Spleen (tissue), 11 donors: ENCODE results near the gene DRD1. TPM values are rescaled to one million over a fixed set of nuclear protein-coding genes. Genes with fewer than 3 reads are reported as not detected.

Experiments
- DNase-seq: peaks from one replicate; pipeline ENCODE4 v3.0.0-alpha.2; 2020
- H3K27ac ChIP-seq, 8 donors: fragments of 200-600 bp; sonication (generic) in 7 of 8; 1 replicate in 4 of 8; 2 replicates in 4 of 8; pipeline versions ENCODE4 v1.5.0 to v1.8.0; 2016 to 2021; ENCODE audit warnings: inconsistent platforms in 4 of 8, mild to moderate bottlenecking in 4 of 8, moderate library complexity in 1 of 8
- H3K27me3 ChIP-seq, 7 donors: fragments of 200-600 bp; sonication (generic) in 6 of 7; replicated peaks in 1 of 7; 1 replicate in 4 of 7; 2 replicates in 3 of 7; pipeline versions ENCODE4 v1.5.0 to v1.8.0; 2016 to 2021; ENCODE audit warnings: inconsistent platforms in 3 of 7, mild to moderate bottlenecking in 1 of 7
- H3K36me3 ChIP-seq, 6 donors: fragments of 200-600 bp; sonication (generic) in 5 of 6; 1 replicate in 4 of 6; 2 replicates in 2 of 6; pipeline versions ENCODE4 v1.5.0 to v1.8.0; 2016 to 2021; ENCODE audit warnings: inconsistent platforms in 2 of 6
- H3K4me1 ChIP-seq, 6 donors: fragments of 200-600 bp; sonication (generic) in 5 of 6; 1 replicate in 3 of 6; 2 replicates in 3 of 6; pipeline versions ENCODE4 v1.5.0 to v1.8.0; 2016 to 2021; ENCODE audit warnings: inconsistent platforms in 3 of 6
- H3K4me3 ChIP-seq, 8 donors: fragments of 200-600 bp; sonication (generic) in 7 of 8; 1 replicate in 4 of 8; 2 replicates in 4 of 8; pipeline versions ENCODE4 v1.5.0 to v1.8.0; 2016 to 2021; ENCODE audit warnings: inconsistent platforms in 4 of 8, mild to moderate bottlenecking in 4 of 8, moderate library complexity in 2 of 8
- H3K9me3 ChIP-seq, 8 donors: fragments of 200-600 bp; sonication (generic) in 7 of 8; 1 replicate in 4 of 8; 2 replicates in 4 of 8; pipeline versions ENCODE4 v1.5.0 to v1.8.0; 2016 to 2021; ENCODE audit warnings: inconsistent platforms in 4 of 8
- POLR2A ChIP-seq, 3 donors: fragments of 450-650 bp; IDR thresholded peaks; one replicate each; pipeline ENCODE4 v1.5.1; 2017; ENCODE audit warnings: antibody characterized with exemption in 3 of 3, mild to moderate bottlenecking in 1 of 3
- POLR2AphosphoS5 ChIP-seq, 3 donors: sonication (generic); formaldehyde crosslinking; IDR thresholded peaks; one replicate each; pipeline ENCODE4 v1.5.1; 2017; ENCODE audit warnings: antibody characterized with exemption in 3 of 3
- WGBS, 5 donors: extraction: QIAGEN DNeasy Blood & Tissue Kit in 3 of 5; methylation state at CpG; one replicate each; pipeline versions ENCODE4 v1.1.5 to v1.1.7; 2013 to 2018; 5-methylcytosine and 5-hydroxymethylcytosine counted together
- intact Hi-C: fragments of 100-400 bp; cut with DNase I; formaldehyde crosslinking; loops from one replicate; pipeline ENCODE4 v1.15.0; 2023; ENCODE audit warnings: low total_unique reads
- polyA plus RNA-seq, 3 donors: library from polyadenylated mRNA; stranded (reverse); fragments of 200-250 nt; gene quantifications; one replicate each; pipeline ENCODE4 v1.2.1, GENCODE V29; 2013
- total RNA-seq, 7 donors: library from RNA; depleted of rRNA in 3 of 7; stranded (reverse); fragments of >200 nt in 3 of 7; fragmentation: NEBNext Ultra II Directional in 4 of 7; extraction: Animal tissue kit (Norgen Biotek cat#: 25700) in 4 of 7; gene quantifications; one replicate each; pipeline versions ENCODE4 v1.1.0 to v1.2.1, GENCODE V29; 2016 to 2021
- TF ChIP-seq, protein P1 (sequence below), 11 experiments: fragments of 200-600 bp in 7 of 11; fragments of 450-650 bp in 4 of 11; sonication (generic) in 4 of 11; IDR thresholded peaks in 8 of 11; conservative IDR thresholded peaks in 3 of 11; 1 replicate in 7 of 11; 2 replicates in 4 of 11; pipeline versions ENCODE4 v1.4.0 to v1.8.0; 2016 to 2021; ENCODE audit warnings: antibody characterized with exemption in 11 of 11, inconsistent platforms in 4 of 11, mild to moderate bottlenecking in 1 of 11
- donor health status: healthy with polysubstance abuse.
- donor health status: DM: no; HTN: no; CAD: no; lungs with moderate emphysema.
- donor health status: DM: no; HTN: no; CAD: no.
- donor health status: Bipolar disorder and iron deficiency.
- donor health status: healthy.
- donor health status: DM: no; HTN: no; CAD: no.
- donor health status: DM: yes; HTN: yes; CAD: no.

The DRD1 gene
- total and polyA plus RNA-seq, 10 donors = 0.03 to 0.83 (median 0.11) TPM; not detected in 3

GRCh38 chr5:175467983-175468690 is 24.2 kb upstream of the DRD1 start:
- H3K27ac ChIP-seq = no peak overlapping the region
- no peak overlapping the region for H3K4me3 ChIP-seq
- intact Hi-C loops = no loop called here
- peaks cover 0 to 8% (median 2%) of the 10 kb centered on the region in 6 donors for H3K4me1 ChIP-seq
- no peaks in the 10 kb centered on the region for H3K36me3 ChIP-seq
- TF ChIP-seq POLR2A (IDR thresholded peaks at IDR 0.05) (no peak), POLR2AphosphoS5 (IDR thresholded peaks at IDR 0.05) (no peak)
- TF ChIP-seq, protein P1, sequence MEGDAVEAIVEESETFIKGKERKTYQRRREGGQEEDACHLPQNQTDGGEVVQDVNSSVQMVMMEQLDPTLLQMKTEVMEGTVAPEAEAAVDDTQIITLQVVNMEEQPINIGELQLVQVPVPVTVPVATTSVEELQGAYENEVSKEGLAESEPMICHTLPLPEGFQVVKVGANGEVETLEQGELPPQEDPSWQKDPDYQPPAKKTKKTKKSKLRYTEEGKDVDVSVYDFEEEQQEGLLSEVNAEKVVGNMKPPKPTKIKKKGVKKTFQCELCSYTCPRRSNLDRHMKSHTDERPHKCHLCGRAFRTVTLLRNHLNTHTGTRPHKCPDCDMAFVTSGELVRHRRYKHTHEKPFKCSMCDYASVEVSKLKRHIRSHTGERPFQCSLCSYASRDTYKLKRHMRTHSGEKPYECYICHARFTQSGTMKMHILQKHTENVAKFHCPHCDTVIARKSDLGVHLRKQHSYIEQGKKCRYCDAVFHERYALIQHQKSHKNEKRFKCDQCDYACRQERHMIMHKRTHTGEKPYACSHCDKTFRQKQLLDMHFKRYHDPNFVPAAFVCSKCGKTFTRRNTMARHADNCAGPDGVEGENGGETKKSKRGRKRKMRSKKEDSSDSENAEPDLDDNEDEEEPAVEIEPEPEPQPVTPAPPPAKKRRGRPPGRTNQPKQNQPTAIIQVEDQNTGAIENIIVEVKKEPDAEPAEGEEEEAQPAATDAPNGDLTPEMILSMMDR (IDR thresholded peaks at IDR 0.05 in 8 of 11, conservative IDR thresholded peaks at IDR 0.05 in 3 of 11) = no peak
- no peaks in the 10 kb centered on the region for H3K9me3 ChIP-seq
- 50 to 73% (median 62%) methylated on average over 11 of the region's 11 CpGs for WGBS, 5 donors
- H3K27me3 ChIP-seq = peaks cover 0 to 17% (median 0%) of the 10 kb centered on the region in 7 donors
- no peak for DNase-seq

DNA sequence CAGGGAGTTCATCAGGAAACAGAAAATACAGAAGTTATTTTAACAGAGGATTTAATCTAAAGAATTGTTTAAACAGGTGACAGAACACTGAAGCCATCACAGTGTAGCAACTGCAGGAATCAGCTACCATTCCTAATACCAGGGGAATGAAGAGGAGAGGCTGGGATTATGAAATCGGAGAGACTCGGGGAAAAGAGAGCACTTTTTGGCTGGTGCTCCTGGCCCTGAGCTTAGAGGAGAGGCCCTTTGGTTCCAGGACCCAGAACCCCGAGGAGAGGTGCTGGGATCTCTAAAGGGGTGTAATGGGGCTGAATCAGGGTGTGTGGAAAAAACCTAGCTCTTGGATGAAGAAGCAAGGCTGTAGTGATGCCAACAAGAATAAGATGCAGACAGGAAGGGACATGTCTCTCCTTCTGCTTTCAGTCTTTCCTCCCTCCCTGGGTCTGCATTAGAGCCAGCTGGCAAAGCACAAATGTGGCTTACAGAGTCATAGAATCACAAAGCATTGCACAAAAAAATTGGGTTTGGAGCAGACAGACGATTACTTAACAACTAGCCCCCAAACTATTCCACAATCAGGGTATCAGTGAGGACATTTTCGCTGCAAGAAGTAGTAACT is 22.8 kb upstream of the DRD1 start:
- Histone ChIP-seq H3K36me3 (no peaks in the 10 kb centered on the region), H3K4me1 (peaks cover 0 to 8% (median 2%) of the 10 kb centered on the region in 6 donors), H3K9me3 (no peaks in the 10 kb centered on the region), H3K4me3 (no peak overlapping the region), H3K27me3 (peaks cover 0 to 24% (median 0%) of the 10 kb centered on the region in 7 donors), H3K27ac (no peak overlapping the region)
- TF ChIP-seq, protein P1 (IDR thresholded peaks at IDR 0.05 in 8 of 11, conservative IDR thresholded peaks at IDR 0.05 in 3 of 11) = no peak
- TF ChIP-seq POLR2AphosphoS5 (IDR thresholded peaks at IDR 0.05) (no peak), POLR2A (IDR thresholded peaks at IDR 0.05) (no peak)
- DNase-seq = no peak
- intact Hi-C loops = no loop called here
- 48 to 78% (median 56%) methylated on average over 5 of the region's 5 CpGs for WGBS, 5 donors

GRCh38 chr5:175465282-175465681 is 21.3 kb upstream of the DRD1 start:
- Histone ChIP-seq H3K4me3 (no peak overlapping the region), H3K27me3 (peaks cover 0 to 24% (median 0%) of the 10 kb centered on the region in 7 donors), H3K27ac (no peak overlapping the region), H3K4me1 (peaks cover 0 to 8% (median 2%) of the 10 kb centered on the region in 6 donors), H3K9me3 (no peaks in the 10 kb centered on the region), H3K36me3 (no peaks in the 10 kb centered on the region)
- TF ChIP-seq, protein P1 (IDR thresholded peaks at IDR 0.05 in 8 of 11, conservative IDR thresholded peaks at IDR 0.05 in 3 of 11) = no peak
- TF ChIP-seq POLR2A (IDR thresholded peaks at IDR 0.05) = no peak
- TF ChIP-seq POLR2AphosphoS5 (IDR thresholded peaks at IDR 0.05) = no peak
- WGBS, 5 donors = 33 to 46% (median 35%) methylated on average over 3 of the region's 3 CpGs
- intact Hi-C loops = no loop called here
- DNase-seq = no peak

- intact Hi-C loops = no loop called here
- Histone ChIP-seq H3K4me1 (peaks cover 0 to 8% (median 2%) of the 10 kb centered on the region in 6 donors), H3K27me3 (peaks cover 0 to 24% (median 0%) of the 10 kb centered on the region in 7 donors), H3K36me3 (no peaks in the 10 kb centered on the region), H3K27ac (no peak overlapping the region), H3K9me3 (no peaks in the 10 kb centered on the region), H3K4me3 (no peak overlapping the region)
- TF ChIP-seq, protein P1 (IDR thresholded peaks at IDR 0.05 in 8 of 11, conservative IDR thresholded peaks at IDR 0.05 in 3 of 11) = peak in 4 of 11 experiments; percentile 0 to 6 (median 4)
- no peak for TF ChIP-seq POLR2AphosphoS5 (IDR thresholded peaks at IDR 0.05)
- TF ChIP-seq POLR2A (IDR thresholded peaks at IDR 0.05) = no peak
- WGBS, 5 donors = 4 to 6% (median 5%) methylated on average over 3 of the region's 3 CpGs
- no peak for DNase-seq
Observed at GRCh38 chr5:175464942-175465233, 20.9 kb upstream of the DRD1 start.
